ENCODE results near the gene TEPSIN. TPM values are rescaled to one million over a fixed set of nuclear protein-coding genes. Genes with fewer than 3 reads are reported as not detected.

TEPSIN gene
- polyA plus RNA-seq, 1 donor (not counting 4 experiments of a cell fraction or from before 2014, with no cell fraction given): 7.1 TPM

GRCh38 chr17:81277421-81277820 lies 38.6 kb upstream of the TEPSIN start:
- Histone ChIP-seq H3K4me1 (ENCODE audit: control insufficient read depth, extremely low read depth, insufficient read depth, low read length) (no peaks in the 10 kb centered on the region), H3K4me2 (ENCODE audit: control insufficient read depth, extremely low read depth, insufficient read depth, low read depth, low read length) (no peak overlapping the region), H3K9me3 (ENCODE audit: control insufficient read depth, low read depth, low read length) (no peaks in the 10 kb centered on the region), H3K9me1 (ENCODE audit: control insufficient read depth, extremely low read depth, insufficient read depth, low read length) (no peaks in the 10 kb centered on the region), H3K27ac (ENCODE audit: control insufficient read depth, insufficient read depth, low read length) (no peak overlapping the region), H3K27me3 (ENCODE audit: control insufficient read depth, extremely low read depth, insufficient read depth, low read length) (no peaks in the 10 kb centered on the region), H2AFZ (ENCODE audit: control insufficient read depth, low read length) (no peak overlapping the region), H3K4me3 (ENCODE audit: control insufficient read depth in 2 of 3, extremely low read depth in 1 of 3, insufficient read depth in 2 of 3, low read depth in 1 of 3, low read length in 3 of 3) (no peak overlapping the region), H3K79me2 (ENCODE audit: control insufficient read depth, insufficient read depth, low read length) (no peaks in the 10 kb centered on the region), H3K36me3 (ENCODE audit: control insufficient read depth in 2 of 2, extremely low read depth in 1 of 2, insufficient read depth in 2 of 2, low read length in 2 of 2) (peaks cover 20 to 36% of the 10 kb centered on the region in 2 experiments), H4K20me1 (ENCODE audit: control insufficient read depth, extremely low read depth, insufficient read depth, low read length) (no peaks in the 10 kb centered on the region), H3K9ac (ENCODE audit: control insufficient read depth, extremely low read depth, insufficient read depth, low read length) (no peak overlapping the region)
- FAIRE-seq: no peak
- TF ChIP-seq CTCF (optimal IDR thresholded peaks at IDR 0.05 in 1 of 3, IDR thresholded peaks at IDR 0.05 in 1 of 3, conservative IDR thresholded peaks at IDR 0.05 in 1 of 3; ENCODE audit: extremely low read depth in 1 of 3, insufficient read depth in 2 of 3, low read length in 3 of 3) (no peak), EZH2 (IDR thresholded peaks at IDR 0.05; ENCODE audit: low read length) (no peak)
- dilution Hi-C loops (cut with MboI; ENCODE audit: extremely low pct_ligation_motif_present, low sequenced_read_pairs): no loop called here
- DNase-seq (ENCODE audit: low read depth, low spot score): no peak

- no peaks in the 10 kb centered on the region for H3K9me3 ChIP-seq (ENCODE audit: control insufficient read depth, low read depth, low read length)
- H3K27ac ChIP-seq (ENCODE audit: control insufficient read depth, insufficient read depth, low read length): no peak overlapping the region
- DNase-seq (ENCODE audit: low read depth, low spot score) (no peak), FAIRE-seq (no peak)
- no peaks in the 10 kb centered on the region for H3K79me2 ChIP-seq (ENCODE audit: control insufficient read depth, insufficient read depth, low read length)
- no peak overlapping the region for H2AFZ ChIP-seq (ENCODE audit: control insufficient read depth, low read length)
- peaks cover 22 to 34% of the 10 kb centered on the region in 2 experiments for H3K36me3 ChIP-seq (ENCODE audit: control insufficient read depth in 2 of 2, extremely low read depth in 1 of 2, insufficient read depth in 2 of 2, low read length in 2 of 2)
- no peaks in the 10 kb centered on the region for H4K20me1 ChIP-seq (ENCODE audit: control insufficient read depth, extremely low read depth, insufficient read depth, low read length)
- H3K9me1 ChIP-seq (ENCODE audit: control insufficient read depth, extremely low read depth, insufficient read depth, low read length): no peaks in the 10 kb centered on the region
- no peak overlapping the region for H3K4me3 ChIP-seq (ENCODE audit: control insufficient read depth in 2 of 3, extremely low read depth in 1 of 3, insufficient read depth in 2 of 3, low read depth in 1 of 3, low read length in 3 of 3)
- dilution Hi-C loops (cut with MboI; ENCODE audit: extremely low pct_ligation_motif_present, low sequenced_read_pairs): no loop called here
- H3K9ac ChIP-seq (ENCODE audit: control insufficient read depth, extremely low read depth, insufficient read depth, low read length): no peak overlapping the region
- no peaks in the 10 kb centered on the region for H3K4me1 ChIP-seq (ENCODE audit: control insufficient read depth, extremely low read depth, insufficient read depth, low read length)
- no peak overlapping the region for H3K4me2 ChIP-seq (ENCODE audit: control insufficient read depth, extremely low read depth, insufficient read depth, low read depth, low read length)
- no peaks in the 10 kb centered on the region for H3K27me3 ChIP-seq (ENCODE audit: control insufficient read depth, extremely low read depth, insufficient read depth, low read length)
- no peak for TF ChIP-seq CTCF (optimal IDR thresholded peaks at IDR 0.05 in 1 of 3, IDR thresholded peaks at IDR 0.05 in 1 of 3, conservative IDR thresholded peaks at IDR 0.05 in 1 of 3; ENCODE audit: extremely low read depth in 1 of 3, insufficient read depth in 2 of 3, low read length in 3 of 3)
- TF ChIP-seq EZH2 (IDR thresholded peaks at IDR 0.05; ENCODE audit: low read length): no peak
These were observed 37.9 kb upstream of the TEPSIN start for GRCh38 chr17:81276781-81277180.
